Mesothelial cell of epicardium (in vitro differentiated cells): Measurements from ENCODE around the gene MOCOS. TPM values are rescaled to one million over a fixed set of nuclear protein-coding genes. Genes with fewer than 3 reads are reported as not detected.

ENCODE experiments used
- DNase-seq, 2 experiments: peaks; one replicate each; pipeline ENCODE4 v3.0.0; 2021; ENCODE audit warnings: low spot score in 2 of 2; ENCODE audit not compliant: unreplicated experiment in 2 of 2
- H3K27ac Mint-ChIP-seq: 2 replicates; pipeline ENCODE4 v1.8.0; 2021; ENCODE audit warnings: mixed read lengths
- H3K27me3 Mint-ChIP-seq: 2 replicates; pipeline ENCODE4 v1.8.0; 2021; ENCODE audit warnings: low read depth, mixed read lengths
- H3K36me3 Mint-ChIP-seq: 2 replicates; pipeline ENCODE4 v1.8.0; 2021; ENCODE audit warnings: mixed read lengths
- H3K4me1 Mint-ChIP-seq: 2 replicates; pipeline ENCODE4 v1.8.0; 2021; ENCODE audit warnings: mixed read lengths
- H3K4me3 Mint-ChIP-seq: 2 replicates; pipeline ENCODE4 v1.8.0; 2021; ENCODE audit warnings: mild to moderate bottlenecking, moderate library complexity, mixed read lengths
- H3K9me3 Mint-ChIP-seq: 2 replicates; pipeline ENCODE4 v1.8.0; 2021; ENCODE audit warnings: mixed read lengths
- total RNA-seq: library from RNA; stranded (reverse); gene quantifications from 3 replicates; pipeline ENCODE4 v1.2.1, GENCODE V29; 2021
- TF ChIP-seq, protein P1 (sequence below): fragments of 200-600 bp; sonication (generic); IDR thresholded peaks from one replicate; pipeline ENCODE4 v1.5.0; 2021; ENCODE audit warnings: antibody characterized with exemption; ENCODE audit not compliant: unreplicated experiment

The MOCOS gene
- total RNA-seq, 1 donor from 2014 or later: 2.2 TPM

DNA sequence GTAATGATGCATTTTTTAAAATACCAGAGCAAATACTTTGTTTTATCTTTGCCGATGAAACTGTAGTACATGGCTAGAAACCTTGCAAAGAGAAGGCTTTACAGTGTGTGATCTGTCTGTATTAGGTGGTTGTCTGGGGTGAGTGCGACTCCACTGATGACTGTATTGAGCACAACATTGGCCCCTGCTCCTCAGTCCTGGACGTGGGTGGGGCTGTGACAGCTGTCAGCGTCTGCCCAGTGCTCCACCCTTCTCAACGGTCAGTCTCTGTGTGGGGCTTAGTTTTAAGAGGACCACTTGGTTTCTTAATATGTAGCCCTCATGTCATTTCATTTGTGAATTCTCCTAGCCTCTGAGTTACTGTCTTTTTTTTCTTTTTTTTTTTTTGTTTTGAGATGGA is 17.4 kb upstream of the MOCOS start:
- Mint-ChIP-seq H3K27me3 (no peaks in the 10 kb centered on the region), H3K4me1 (peaks cover 3% of the 10 kb centered on the region), H3K36me3 (peaks cover 40% of the 10 kb centered on the region), H3K27ac (no peak overlapping the region), H3K9me3 (no peaks in the 10 kb centered on the region), H3K4me3 (no peak overlapping the region)
- DNase-seq: no peak
- TF ChIP-seq, protein P1, sequence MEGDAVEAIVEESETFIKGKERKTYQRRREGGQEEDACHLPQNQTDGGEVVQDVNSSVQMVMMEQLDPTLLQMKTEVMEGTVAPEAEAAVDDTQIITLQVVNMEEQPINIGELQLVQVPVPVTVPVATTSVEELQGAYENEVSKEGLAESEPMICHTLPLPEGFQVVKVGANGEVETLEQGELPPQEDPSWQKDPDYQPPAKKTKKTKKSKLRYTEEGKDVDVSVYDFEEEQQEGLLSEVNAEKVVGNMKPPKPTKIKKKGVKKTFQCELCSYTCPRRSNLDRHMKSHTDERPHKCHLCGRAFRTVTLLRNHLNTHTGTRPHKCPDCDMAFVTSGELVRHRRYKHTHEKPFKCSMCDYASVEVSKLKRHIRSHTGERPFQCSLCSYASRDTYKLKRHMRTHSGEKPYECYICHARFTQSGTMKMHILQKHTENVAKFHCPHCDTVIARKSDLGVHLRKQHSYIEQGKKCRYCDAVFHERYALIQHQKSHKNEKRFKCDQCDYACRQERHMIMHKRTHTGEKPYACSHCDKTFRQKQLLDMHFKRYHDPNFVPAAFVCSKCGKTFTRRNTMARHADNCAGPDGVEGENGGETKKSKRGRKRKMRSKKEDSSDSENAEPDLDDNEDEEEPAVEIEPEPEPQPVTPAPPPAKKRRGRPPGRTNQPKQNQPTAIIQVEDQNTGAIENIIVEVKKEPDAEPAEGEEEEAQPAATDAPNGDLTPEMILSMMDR: no peak

DNA sequence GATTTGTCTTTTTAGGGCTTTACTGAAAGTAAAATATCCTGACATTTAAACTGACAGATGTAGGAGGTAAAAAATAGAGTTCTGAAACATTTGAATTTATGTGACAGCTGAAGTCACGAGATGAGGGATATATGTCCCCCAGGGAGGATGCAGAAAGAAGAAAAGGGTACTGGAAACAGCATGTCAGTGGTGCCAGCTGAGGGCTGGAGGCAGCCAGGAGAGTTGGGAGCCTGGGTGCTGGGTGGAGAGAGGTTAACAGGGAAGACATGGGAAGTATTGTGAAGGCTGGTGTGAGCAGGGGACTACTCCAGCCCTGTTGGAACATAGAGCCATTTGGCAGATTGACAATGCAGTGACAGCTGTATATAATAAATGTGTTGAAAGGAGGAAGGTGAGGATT is 11.8 kb upstream of the MOCOS start:
- no peak for DNase-seq
- H3K9me3 Mint-ChIP-seq: no peaks in the 10 kb centered on the region
- H3K27me3 Mint-ChIP-seq: no peaks in the 10 kb centered on the region
- peaks cover 12% of the 10 kb centered on the region for H3K4me1 Mint-ChIP-seq
- TF ChIP-seq, protein P1: no peak
- peaks cover 21% of the 10 kb centered on the region for H3K36me3 Mint-ChIP-seq
- H3K4me3 Mint-ChIP-seq: no peak overlapping the region
- no peak overlapping the region for H3K27ac Mint-ChIP-seq

DNA sequence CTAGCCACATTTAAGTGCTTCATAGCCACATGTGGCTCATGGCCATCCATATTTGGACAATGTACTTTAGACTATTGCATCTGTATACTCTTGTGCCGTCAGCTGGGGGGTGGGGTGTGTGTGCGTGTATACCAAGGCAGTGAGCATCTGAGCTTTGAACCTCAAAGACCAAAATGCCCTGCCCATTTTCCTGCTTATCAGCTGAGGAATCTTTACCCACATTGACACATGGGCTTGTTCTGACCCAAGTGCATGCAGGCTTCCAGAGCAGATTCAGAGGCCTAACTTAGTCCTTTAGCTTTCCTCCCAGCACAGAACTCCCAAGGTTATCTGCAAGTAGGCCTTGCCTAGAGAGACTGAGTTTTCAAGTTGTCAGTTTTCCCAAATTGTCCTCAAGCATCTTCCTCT is 11.1 kb upstream of the MOCOS start:
- no peak for DNase-seq
- Mint-ChIP-seq H3K27me3 (no peaks in the 10 kb centered on the region), H3K4me3 (no peak overlapping the region), H3K27ac (no peak overlapping the region), H3K36me3 (peaks cover 15% of the 10 kb centered on the region), H3K4me1 (peaks cover 13% of the 10 kb centered on the region), H3K9me3 (no peaks in the 10 kb centered on the region)
- TF ChIP-seq, protein P1: no peak

DNA sequence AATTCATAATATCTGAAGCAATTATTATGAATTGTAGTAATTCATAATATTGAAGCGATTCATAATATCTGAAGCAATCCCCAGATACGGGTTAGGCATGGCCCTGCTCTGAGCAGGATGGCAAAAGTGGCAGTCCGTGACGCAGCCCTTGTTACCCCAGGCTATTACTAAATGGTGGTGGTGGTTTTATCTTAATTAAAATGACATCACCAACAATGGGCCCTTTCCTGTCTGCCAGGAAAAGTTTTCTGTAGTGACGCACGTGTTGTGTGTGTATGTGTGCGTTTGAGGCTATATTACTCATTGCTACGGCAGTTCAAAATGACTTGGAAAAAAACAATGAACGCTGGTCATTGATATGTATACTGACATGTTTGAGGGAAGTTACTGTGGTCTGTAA is 10.6 kb upstream of the MOCOS start:
- Mint-ChIP-seq H3K4me3 (no peak overlapping the region), H3K36me3 (peaks cover 15% of the 10 kb centered on the region), H3K27me3 (no peaks in the 10 kb centered on the region), H3K27ac (no peak overlapping the region), H3K9me3 (no peaks in the 10 kb centered on the region), H3K4me1 (peaks cover 13% of the 10 kb centered on the region)
- TF ChIP-seq, protein P1: no peak
- no peak for DNase-seq

DNA sequence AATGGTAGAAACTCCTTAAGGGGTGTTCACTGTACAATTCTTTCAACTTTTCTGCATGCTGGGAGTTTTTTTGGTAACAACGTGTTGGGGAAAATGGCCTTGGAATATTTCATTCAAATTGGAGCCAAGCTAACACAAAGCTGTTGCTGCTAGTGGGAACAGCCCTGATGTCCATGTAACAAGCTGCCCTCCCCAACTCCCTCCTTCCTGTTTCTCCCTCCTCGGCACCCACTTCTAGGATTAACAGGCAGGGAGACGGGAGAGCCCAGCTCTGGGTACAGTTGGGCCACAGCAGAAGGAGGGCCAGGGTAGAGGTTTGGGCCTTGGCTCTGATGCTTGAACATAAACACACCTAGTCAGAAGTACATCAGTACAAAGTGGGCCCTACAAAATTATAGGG is 9.4 kb upstream of the MOCOS start:
- no peak for DNase-seq
- TF ChIP-seq, protein P1: no peak
- Mint-ChIP-seq H3K27ac (no peak overlapping the region), H3K4me1 (peaks cover 10% of the 10 kb centered on the region), H3K4me3 (no peak overlapping the region), H3K36me3 (peaks cover 12% of the 10 kb centered on the region), H3K9me3 (no peaks in the 10 kb centered on the region), H3K27me3 (no peaks in the 10 kb centered on the region)
